Measurements from ENCODE around the gene DMRT3.

DNA sequence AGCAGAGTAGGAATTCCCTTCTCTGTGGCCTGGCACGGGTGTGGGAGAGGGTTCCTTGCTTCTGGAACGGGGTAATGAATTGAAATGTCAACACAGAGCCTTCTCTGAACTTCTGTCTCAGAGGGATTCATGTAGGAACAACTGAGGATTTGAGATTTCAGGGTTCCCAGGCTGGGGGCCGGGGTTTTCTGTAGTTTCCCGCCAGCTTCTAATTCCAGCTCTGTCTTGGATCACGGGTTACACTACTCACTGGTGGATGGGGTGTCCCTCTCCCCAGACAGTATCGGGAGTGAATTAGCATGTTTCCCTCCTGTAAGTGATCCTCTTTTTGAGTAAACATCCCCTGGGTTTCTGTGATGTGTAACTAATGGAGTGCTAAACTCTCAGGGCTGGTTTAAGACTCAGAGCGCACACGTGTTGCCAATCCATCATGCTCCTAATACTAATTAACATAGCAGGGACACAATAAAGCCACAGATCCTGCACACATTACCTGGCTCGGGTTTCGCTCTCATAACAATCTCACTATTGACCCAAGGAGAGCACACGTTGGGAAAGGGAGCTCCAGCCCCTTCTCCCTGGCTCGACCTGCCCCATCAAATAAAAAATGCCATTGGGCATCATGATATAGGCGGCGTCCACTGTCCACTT, 55.6 kb downstream of the DMRT3 start:
- TF ChIP-seq, protein P1, sequence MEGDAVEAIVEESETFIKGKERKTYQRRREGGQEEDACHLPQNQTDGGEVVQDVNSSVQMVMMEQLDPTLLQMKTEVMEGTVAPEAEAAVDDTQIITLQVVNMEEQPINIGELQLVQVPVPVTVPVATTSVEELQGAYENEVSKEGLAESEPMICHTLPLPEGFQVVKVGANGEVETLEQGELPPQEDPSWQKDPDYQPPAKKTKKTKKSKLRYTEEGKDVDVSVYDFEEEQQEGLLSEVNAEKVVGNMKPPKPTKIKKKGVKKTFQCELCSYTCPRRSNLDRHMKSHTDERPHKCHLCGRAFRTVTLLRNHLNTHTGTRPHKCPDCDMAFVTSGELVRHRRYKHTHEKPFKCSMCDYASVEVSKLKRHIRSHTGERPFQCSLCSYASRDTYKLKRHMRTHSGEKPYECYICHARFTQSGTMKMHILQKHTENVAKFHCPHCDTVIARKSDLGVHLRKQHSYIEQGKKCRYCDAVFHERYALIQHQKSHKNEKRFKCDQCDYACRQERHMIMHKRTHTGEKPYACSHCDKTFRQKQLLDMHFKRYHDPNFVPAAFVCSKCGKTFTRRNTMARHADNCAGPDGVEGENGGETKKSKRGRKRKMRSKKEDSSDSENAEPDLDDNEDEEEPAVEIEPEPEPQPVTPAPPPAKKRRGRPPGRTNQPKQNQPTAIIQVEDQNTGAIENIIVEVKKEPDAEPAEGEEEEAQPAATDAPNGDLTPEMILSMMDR (IDR thresholded peaks at IDR 0.05; ENCODE audit: low read depth, low read length): no peak
- TF ChIP-seq EZH2phosphoT487 (IDR thresholded peaks at IDR 0.05; ENCODE audit: low read depth): no peak
